Activated T-cell treated with anti-CD3 and anti-CD28 coated beads for 1 hour (primary cell): Measurements from ENCODE around the gene OR10G4.
"Not testable (repeated sequence)": the region's sequence is repeated elsewhere in the genome, so short reads cannot be mapped to it uniquely, and the experiment has no call there.

ENCODE experiments used
- DNase-seq: peaks from one replicate; pipeline ENCODE4 v3.0.0-alpha.2; 2020; ENCODE audit warnings: low read depth

OR10G4 gene

DNA sequence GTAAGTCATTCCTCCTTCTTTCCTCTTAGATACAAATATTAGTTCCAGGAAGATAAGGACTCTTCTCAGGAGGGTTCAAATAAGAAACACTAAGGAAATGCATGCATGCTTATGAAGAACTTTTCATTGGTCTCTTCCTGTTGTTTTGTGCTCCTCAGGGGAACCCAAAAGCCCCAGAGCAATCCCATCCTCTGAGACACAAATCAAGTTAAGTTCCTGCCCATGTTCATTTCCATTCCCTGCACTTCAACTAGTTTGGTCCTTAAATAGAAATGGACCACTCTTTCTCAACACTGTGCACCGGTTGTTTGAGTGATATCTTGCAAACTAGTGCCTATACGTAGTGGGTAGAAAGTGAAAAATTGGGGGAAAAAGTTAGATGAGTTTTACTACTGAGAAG lies at the start of gene OR10G4:
Gene OR10G4 (plus strand): TSS at position 301 of the 400 bp plus-strand sequence. CDS start 2,578 bp downstream, outside the sequence.
- DNase-seq, result no peak

DNA sequence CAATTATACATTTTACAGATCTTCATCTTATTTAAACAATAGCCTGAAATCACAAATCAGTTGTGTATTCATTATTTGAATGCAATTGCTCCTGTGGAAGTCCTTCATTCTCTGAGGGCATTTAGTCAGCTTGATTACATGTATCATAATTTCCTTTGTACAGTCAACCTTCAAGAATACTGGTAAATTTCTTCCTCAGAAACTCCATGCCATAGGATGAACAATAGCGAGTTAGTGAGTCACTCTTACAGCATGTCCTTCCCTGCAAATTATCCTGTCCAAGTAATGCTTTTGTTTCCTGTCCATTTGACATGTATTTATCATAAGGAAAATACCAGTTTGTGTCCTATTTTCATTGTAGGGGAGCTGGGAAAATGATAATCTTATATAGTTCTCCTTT lies 39.0 kb upstream of the OR10G4 start:
- DNase-seq, result no peak

DNA sequence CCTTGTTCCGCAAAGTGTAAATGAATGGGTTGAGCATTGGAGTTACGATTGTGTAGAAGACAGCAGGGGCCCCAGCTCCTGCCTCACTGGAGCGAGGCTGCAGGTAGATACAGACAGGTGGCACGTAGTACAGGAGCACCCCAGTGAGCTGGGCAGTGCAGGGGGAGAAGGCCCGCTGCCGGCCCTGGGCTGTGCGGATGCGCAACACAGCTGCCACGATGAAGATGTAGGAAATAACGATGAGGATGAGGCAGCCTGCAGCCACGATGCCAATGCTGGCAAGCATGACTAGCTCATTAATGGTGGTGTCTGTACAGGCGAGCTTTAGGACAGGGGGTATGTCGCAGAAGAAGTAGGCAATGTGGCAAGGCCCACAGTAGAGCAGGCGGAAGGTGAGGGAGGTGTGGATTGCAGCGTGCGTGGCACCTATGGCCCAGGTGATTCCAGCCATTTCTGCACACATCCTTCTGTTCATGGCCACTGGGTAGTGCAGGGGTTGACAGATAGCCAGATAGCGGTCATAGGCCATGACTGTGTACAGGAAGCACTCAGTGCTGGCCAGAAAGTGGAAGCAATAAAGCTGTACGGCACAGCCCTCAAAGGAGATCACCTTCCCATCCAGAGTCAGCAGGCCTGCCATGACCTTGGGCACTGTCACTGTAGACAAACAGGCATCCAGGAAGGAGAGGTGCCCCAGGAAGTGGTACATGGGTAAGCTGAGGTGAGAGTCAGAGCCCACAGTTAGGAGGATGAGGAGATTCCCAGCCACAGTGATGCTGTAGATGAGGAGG lies 35.8 kb upstream of the OR10G4 start:
- no peak for DNase-seq

DNA sequence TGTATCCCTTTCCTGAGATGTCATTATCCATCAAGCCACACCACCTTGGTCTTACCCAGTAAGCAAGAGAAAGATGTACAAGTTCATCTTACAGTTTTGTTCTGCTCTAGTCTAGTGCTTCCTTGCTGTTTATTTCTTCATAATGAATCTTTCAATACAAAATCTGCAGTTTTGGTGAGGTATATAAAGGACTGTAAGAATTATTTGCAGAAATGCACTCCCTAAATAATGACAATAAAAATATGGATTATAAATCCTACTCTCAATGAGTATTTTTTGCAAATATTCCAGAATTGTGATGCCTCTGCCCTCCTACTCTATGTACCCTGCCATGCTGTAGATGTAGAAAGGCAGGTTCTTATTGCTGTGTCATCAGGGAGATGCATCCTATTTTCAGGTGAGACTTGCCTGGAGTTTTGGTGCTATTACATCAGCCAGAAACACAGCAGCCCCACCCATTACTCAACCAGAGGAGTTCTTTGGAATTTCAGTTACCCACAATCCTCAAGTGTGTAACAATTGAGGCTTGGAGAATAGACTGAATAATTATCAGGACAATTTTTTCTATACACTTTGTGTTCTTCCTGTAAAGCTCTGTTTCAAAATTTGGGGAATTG lies 35.0 kb upstream of the OR10G4 start, which contains the start of gene OR10S1:
Gene OR10S1 (minus strand): TSS at position 51 of the 617 bp plus-strand sequence. CDS start 117 bp downstream, outside the sequence.
- no peak for DNase-seq

DNA sequence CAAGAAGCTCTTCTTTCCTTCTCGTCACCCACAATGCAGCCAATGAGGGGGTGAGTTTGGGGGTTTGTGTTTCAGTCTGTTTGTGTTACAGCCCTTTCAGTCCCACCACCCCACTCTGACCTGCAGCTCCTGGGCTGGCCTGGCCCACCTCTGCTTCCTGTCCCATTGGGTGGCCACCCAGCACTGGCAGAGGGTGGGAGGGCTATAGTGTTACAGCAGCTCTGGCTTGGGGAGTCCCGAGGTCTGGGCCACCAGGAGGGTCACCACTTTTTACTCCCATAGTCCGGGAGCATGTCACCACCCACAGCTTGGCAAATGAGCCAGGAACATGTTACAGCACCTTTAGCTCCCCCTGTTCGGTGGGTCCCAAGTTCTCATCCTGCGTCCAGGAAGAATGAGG lies 33.5 kb upstream of the OR10G4 start:
- DNase-seq, result no peak

DNA sequence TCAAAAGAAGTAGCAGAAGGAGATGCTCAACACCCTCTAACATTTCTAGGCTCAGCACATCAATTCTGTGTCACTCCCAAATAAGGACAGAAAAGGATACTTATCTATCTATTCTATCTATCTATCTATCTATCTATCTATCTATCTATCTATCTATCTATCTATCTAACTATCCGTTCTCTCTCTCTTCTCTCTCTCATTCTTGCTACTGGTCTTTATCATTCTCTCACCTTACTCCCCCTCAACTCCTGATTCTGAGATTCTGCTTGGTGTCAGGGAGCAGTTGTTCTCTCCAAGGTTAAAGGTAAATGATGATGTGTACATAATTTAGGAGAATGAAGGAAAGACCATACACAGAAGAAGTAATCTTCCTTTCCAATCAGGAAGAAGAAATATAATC lies 17.7 kb upstream of the OR10G4 start, which contains the start of gene OR10G6:
Gene OR10G6 (minus strand): TSS at position 43 of the 400 bp plus-strand sequence. CDS start 0 bp downstream, at position 43.
- no peak for DNase-seq

- not testable (repeated sequence) for DNase-seq
These were observed 3.0 kb downstream of the OR10G4 start for GRCh38 chr11:124015837-124016236.

- DNase-seq, result no peak
These were observed 13.7 kb downstream of the OR10G4 start, which contains the start of gene OR10G8 for GRCh38 chr11:124026498-124026897. OR10G8 (plus strand) TSS chr11:124026798; CDS start chr11:124029623, 2,825 bp downstream.

DNA sequence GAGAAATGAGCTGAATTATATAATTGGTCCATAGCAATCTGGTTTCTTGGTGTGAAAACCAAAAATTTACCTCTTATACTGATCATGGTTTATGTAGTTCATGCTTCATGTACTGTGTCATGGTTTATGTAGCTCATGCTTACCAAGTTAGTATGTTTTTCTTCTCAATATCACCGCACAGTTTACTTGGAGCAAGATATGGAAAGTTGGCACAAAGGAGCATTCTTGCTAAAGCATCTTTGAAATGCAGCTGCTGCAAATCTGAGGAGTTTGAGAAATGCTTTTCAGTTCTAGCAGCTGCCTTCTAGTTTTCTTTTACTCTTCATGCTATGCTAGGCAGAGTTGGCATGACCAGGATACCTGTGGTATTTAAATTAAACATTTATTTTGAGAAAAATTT lies 23.9 kb downstream of the OR10G4 start:
- no peak for DNase-seq

GRCh38 chr11:124039557-124039956 lies 26.8 kb downstream of the OR10G4 start:
- DNase-seq, result no peak

DNA sequence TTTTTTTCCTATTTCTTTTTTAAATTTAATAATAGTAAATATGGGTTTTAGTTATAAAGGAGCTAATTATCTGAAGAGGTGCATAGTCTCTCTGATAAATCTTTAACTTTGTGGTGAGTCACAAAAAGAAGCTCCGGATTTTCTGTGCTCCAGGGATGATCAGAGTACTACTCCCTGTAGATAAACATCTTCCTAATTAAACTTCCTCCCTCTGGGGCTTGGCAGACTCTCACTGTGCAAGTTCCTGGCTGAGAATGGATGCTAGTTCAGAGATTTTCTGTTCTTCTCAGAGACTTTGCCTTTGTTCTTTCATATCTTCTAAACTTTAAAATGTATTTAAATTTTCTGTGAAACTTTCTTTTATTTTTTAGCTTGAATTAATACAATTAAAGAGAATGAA lies 28.5 kb downstream of the OR10G4 start, which contains the start of gene OR10G7:
Gene OR10G7 (minus strand): TSS at position 72 of the 400 bp plus-strand sequence. CDS start 2,324 bp downstream, outside the sequence.
- DNase-seq, result no peak

GRCh38 chr11:124043420-124043819 lies 30.6 kb downstream of the OR10G4 start:
- no peak for DNase-seq

- DNase-seq, result no peak
These were observed 38.0 kb downstream of the OR10G4 start for GRCh38 chr11:124050748-124051147.

DNA sequence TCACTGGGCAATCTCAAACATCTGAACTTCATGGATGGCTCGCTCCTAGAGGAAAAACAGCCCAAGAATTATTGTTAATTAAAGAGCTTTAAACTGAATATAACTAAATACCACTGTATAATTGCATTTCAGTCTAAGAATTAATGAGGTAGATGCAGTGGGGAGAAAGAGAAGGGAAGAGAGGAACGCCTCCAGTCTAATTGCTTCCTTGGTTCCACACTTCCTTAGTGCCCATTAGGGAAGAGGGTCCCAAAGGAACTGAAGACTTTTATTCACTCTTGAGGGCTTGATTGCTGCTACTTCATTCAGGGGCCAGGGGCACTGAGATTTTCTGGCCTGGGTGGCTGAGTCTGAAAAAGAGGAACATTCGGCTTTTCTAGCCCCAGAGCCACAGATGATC lies 40.2 kb downstream of the OR10G4 start:
- no peak for DNase-seq
